CD4-positive, alpha-beta T cell (primary cell): ENCODE measurements around the gene MSI2. TPM values are rescaled to one million over a fixed set of nuclear protein-coding genes. Genes with fewer than 3 reads are reported as not detected.

Experiments
- ATAC-seq: fragments of 200-7000 bp; cut with Tn5 transposase; one replicate; pipeline ENCODE4 v1.10.0; 2022; ENCODE audit warnings: mild to moderate bottlenecking; ENCODE audit not compliant: poor library complexity
- CTCF ChIA-PET: fragments of 350-600 bp; sonication (Branson Sonifier 250); formaldehyde crosslinking; loops from one replicate; lab custom pipeline; 2021; ENCODE audit warnings: antibody characterized with exemption, inconsistent platforms; lab: Charles Lee
- POLR2A ChIA-PET: fragments of 350-600 bp; sonication (Branson Sonifier 250); formaldehyde crosslinking; loops from one replicate; lab custom pipeline; 2021; ENCODE audit warnings: antibody characterized with exemption, inconsistent platforms; lab: Charles Lee
- DNase-seq, 14 experiments: peaks; one replicate each; pipeline ENCODE4 v3.0.0-alpha.2; 2013 to 2020; ENCODE audit warnings: mixed read lengths in 2 of 14
- H3K27ac ChIP-seq, 2 donors: one replicate each; pipeline versions ENCODE4 v1.5.1 to v1.7.0; 2013; ENCODE audit warnings: low read length in 2 of 2, low read depth in 1 of 2, mild to moderate bottlenecking in 1 of 2
- H3K27me3 ChIP-seq, 2 experiments: 1 replicate in 1 of 2; 2 replicates in 1 of 2; pipeline versions ENCODE4 v1.6.1 to v1.7.0; 2013; ENCODE audit warnings: low read length in 2 of 2, control low read depth in 1 of 2, mild to moderate bottlenecking in 1 of 2, moderate library complexity in 1 of 2; ENCODE audit not compliant: insufficient read depth in 2 of 2, control insufficient read depth in 1 of 2
- H3K36me3 ChIP-seq: one replicate; pipeline ENCODE4 v1.6.1; 2013; ENCODE audit warnings: low read length, control low read depth; ENCODE audit not compliant: insufficient read depth
- H3K4me1 ChIP-seq: one replicate; pipeline ENCODE4 v1.6.1; 2013; ENCODE audit warnings: low read length, control low read depth; ENCODE audit not compliant: insufficient read depth
- H3K4me3 ChIP-seq: one replicate; pipeline ENCODE4 v1.5.1; 2013; ENCODE audit warnings: mild to moderate bottlenecking, low read length, moderate library complexity
- H3K9me3 ChIP-seq, 2 experiments: 1 replicate in 1 of 2; 2 replicates in 1 of 2; pipeline versions ENCODE4 v1.6.1 to v1.7.0; 2013; ENCODE audit warnings: low read length in 2 of 2, mild to moderate bottlenecking in 2 of 2, control low read depth in 1 of 2, moderate library complexity in 1 of 2; ENCODE audit not compliant: control insufficient read depth in 1 of 2, insufficient read depth in 1 of 2
- H3K27ac Mint-ChIP-seq: one replicate; pipeline ENCODE4 v1.8.0; 2020; ENCODE audit warnings: mixed read lengths
- H3K27me3 Mint-ChIP-seq: one replicate; pipeline ENCODE4 v1.8.0; 2021; ENCODE audit warnings: mixed read lengths
- H3K36me3 Mint-ChIP-seq: one replicate; pipeline ENCODE4 v1.8.0; 2021; ENCODE audit warnings: low read depth, mixed read lengths
- H3K4me1 Mint-ChIP-seq: one replicate; pipeline ENCODE4 v1.8.0; 2021; ENCODE audit warnings: low read depth, mixed read lengths
- H3K4me3 Mint-ChIP-seq: one replicate; pipeline ENCODE4 v1.8.0; 2020; ENCODE audit warnings: mild to moderate bottlenecking, mixed read lengths
- H3K9me3 Mint-ChIP-seq: one replicate; pipeline ENCODE4 v1.8.0; 2020; ENCODE audit warnings: mixed read lengths
- CTCF ChIP-seq: fragments of 200-600 bp; IDR thresholded peaks from one replicate; pipeline ENCODE4 v1.8.0; 2022; ENCODE audit warnings: antibody characterized with exemption, mild to moderate bottlenecking
- intact Hi-C, 2 experiments: fragments of 100-400 bp; cut with DNase I in 1 of 2; cut with micrococcal nuclease in 1 of 2; formaldehyde crosslinking; loops; one replicate each; pipeline versions ENCODE4 v1.15.1 to v1.9.0; 2023 to 2025; cut with DNase I, micrococcal nuclease
- total RNA-seq, 174 experiments: library from RNA in 2 of 174; stranded (reverse) in 2 of 174; gene quantifications; one replicate each; pipeline ENCODE4 v1.2.3 and lab custom pipeline; 2021 to 2026

MSI2 gene
- total RNA-seq, 2 experiments from 2014 or later, result 129 to 132 TPM

DNA sequence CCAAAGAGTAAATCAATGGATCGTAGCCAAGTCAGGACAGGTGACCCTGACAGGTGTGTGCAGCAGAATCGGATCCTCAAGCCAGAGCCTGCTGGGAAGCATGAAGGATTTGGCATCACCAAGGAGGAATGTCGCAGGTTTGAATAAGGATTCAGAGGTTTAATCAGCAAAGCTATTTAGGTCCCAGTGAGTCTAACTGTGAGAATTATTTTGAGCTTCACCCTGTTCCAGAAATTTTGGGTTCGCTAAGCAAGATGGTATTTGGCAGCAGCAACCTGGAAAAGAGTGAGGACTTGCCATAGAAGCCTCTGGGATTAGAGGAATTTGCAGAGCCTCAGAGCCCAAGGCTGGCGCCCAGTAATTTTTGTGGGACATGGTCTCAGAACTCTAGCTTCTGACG lies 315.7 kb downstream of the MSI2 start:
- no peak overlapping the region for H3K4me3 ChIP-seq
- no peaks in the 10 kb centered on the region for H3K4me1 Mint-ChIP-seq
- no peaks in the 10 kb centered on the region for H3K9me3 ChIP-seq
- ChIA-PET CTCF (no interaction called here), POLR2A (no interaction called here)
- TF ChIP-seq CTCF, result no peak
- peaks cover 6% of the 10 kb centered on the region for H3K36me3 ChIP-seq
- no peak overlapping the region for H3K4me3 Mint-ChIP-seq
- H3K27ac ChIP-seq, result no peak overlapping the region
- no peaks in the 10 kb centered on the region for H3K27me3 ChIP-seq
- no peak for DNase-seq
- ATAC-seq, result no peak
- no peaks in the 10 kb centered on the region for H3K27me3 Mint-ChIP-seq
- no peaks in the 10 kb centered on the region for H3K4me1 ChIP-seq
- intact Hi-C loops, result loop anchor here in 1 of 2 experiments (10.0 kb wide), 1 partner anchor 57 kb away; no protein-coding TSS in a partner anchor
- H3K36me3 Mint-ChIP-seq, result peaks cover 8% of the 10 kb centered on the region
- H3K27ac Mint-ChIP-seq, result no peak overlapping the region
- no peaks in the 10 kb centered on the region for H3K9me3 Mint-ChIP-seq

- no peak for TF ChIP-seq CTCF
- Histone ChIP-seq H3K27me3 (no peaks in the 10 kb centered on the region), H3K36me3 (peaks cover 7% of the 10 kb centered on the region), H3K9me3 (no peaks in the 10 kb centered on the region), H3K4me3 (no peak overlapping the region), H3K4me1 (no peaks in the 10 kb centered on the region), H3K27ac (no peak overlapping the region)
- ATAC-seq, result no peak
- intact Hi-C loops, result loop anchor here in 1 of 2 experiments (10.0 kb wide), 1 partner anchor 58 kb away; no protein-coding TSS in a partner anchor
- Mint-ChIP-seq H3K36me3 (peaks cover 8% of the 10 kb centered on the region), H3K4me1 (no peaks in the 10 kb centered on the region), H3K9me3 (no peaks in the 10 kb centered on the region), H3K27ac (no peak overlapping the region), H3K27me3 (no peaks in the 10 kb centered on the region), H3K4me3 (no peak overlapping the region)
- DNase-seq, result no peak
- POLR2A ChIA-PET, result no interaction called here
- CTCF ChIA-PET, result no interaction called here
These were observed 316.3 kb downstream of the MSI2 start for GRCh38 chr17:57572600-57572999.

- intact Hi-C loops, result loop anchor here in 1 of 2 experiments (10.0 kb wide), 1 partner anchor 59 kb away; no protein-coding TSS in a partner anchor
- CTCF ChIA-PET, result no interaction called here
These were observed 317.8 kb downstream of the MSI2 start for GRCh38 chr17:57574040-57574513.

More at GRCh38 chr17:57574040-57574513, 317.8 kb downstream of the MSI2 start:
- Mint-ChIP-seq H3K4me3 (no peak overlapping the region), H3K27ac (no peak overlapping the region), H3K4me1 (no peaks in the 10 kb centered on the region), H3K36me3 (peaks cover 8% of the 10 kb centered on the region), H3K27me3 (no peaks in the 10 kb centered on the region), H3K9me3 (no peaks in the 10 kb centered on the region)
- Histone ChIP-seq H3K27ac (no peak overlapping the region), H3K4me1 (no peaks in the 10 kb centered on the region), H3K36me3 (peaks cover 7% of the 10 kb centered on the region), H3K9me3 (no peaks in the 10 kb centered on the region), H3K27me3 (no peaks in the 10 kb centered on the region), H3K4me3 (no peak overlapping the region)
- no peak for DNase-seq
- ATAC-seq, result no peak
- POLR2A ChIA-PET, result interaction anchor here (0.6 kb wide), 1 partner anchor 316 kb away, joined by 3 read pairs; no protein-coding TSS in a partner anchor
- no peak for TF ChIP-seq CTCF
